GM21390 (cell line): Measurements from ENCODE around the gene ACAA2.

ENCODE experiments used
- ATAC-seq: cut with Tn5 transposase; IDR thresholded peaks from one replicate; pipeline ENCODE4 v1.9.1; 2021; ENCODE audit not compliant: unreplicated experiment

The ACAA2 gene

DNA sequence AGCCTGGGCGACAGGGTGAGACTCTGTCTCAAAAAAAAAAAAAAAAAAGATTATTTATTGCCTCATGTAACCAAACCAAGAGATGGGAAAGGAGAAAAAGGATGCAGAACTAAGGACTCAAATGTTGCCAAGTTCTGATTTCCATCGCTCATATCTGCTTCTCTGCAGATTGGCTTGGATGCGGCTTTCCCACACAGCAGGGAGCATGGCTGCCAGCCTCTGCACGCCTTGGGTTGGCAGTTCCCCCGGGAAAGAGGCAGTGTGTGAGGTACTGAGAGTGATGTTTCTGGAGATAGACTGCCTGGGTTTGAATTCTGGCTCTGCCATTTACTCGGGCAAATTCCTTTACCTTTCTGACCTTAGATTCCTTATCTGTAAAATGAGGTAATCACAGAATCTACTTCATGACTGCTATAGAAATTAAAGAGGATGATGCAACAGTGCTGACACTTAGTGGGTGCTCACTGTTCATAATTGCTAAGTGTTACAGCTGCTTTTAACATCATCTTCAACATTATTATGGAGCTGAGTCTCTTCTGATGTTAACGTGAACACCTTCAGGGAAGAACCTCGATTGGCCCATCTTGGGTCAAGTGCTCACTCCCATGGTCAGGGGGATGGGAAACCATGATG lies 68.8 kb downstream of the ACAA2 start:
- no peak for ATAC-seq

GRCh38 chr18:49743117-49743567 lies 70.2 kb downstream of the ACAA2 start:
- no peak for ATAC-seq

GRCh38 chr18:49742316-49743116 lies 70.8 kb downstream of the ACAA2 start:
- no peak for ATAC-seq

DNA sequence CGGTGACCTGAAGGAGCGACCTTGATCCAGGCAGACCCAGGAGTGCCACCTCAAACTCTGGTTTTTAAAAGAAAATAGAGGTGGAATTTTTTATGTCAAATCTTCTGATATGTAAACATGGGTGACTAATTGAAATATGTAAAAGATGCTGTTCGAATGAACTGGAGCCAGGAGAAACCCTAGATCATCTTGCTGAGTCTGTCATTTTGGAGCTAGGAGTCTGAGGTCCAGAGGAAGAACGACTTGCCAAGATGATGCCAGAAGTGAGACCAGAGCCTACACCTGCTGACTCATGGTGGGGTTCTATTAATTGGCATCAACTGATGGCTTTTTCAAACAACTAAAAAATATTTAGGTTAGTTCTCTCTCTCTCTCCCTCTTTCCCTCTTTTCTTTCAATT lies 74.1 kb downstream of the ACAA2 start:
- no peak for ATAC-seq

- ATAC-seq: no peak
Measured at GRCh38 chr18:49738721-49739120, 74.6 kb downstream of the ACAA2 start.

DNA sequence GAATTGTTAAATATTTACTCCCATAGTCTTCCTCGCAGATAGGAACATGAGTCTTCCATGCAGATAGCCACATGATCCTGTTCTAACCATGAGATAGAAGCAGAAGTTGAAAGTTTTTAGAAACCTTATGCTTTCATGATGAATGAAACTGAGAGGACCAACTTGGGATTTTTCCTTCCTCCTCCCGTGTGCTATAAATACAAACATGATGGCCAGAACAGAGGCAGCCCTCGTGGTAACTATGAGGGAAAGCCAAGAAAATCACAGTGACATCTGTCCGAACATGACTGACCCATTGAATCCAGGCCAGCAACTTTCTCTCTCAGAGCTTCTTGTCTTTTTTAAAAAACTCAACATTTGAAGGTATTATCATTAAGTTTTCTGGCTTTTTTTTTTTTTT lies 78.5 kb downstream of the ACAA2 start:
- ATAC-seq: no peak

DNA sequence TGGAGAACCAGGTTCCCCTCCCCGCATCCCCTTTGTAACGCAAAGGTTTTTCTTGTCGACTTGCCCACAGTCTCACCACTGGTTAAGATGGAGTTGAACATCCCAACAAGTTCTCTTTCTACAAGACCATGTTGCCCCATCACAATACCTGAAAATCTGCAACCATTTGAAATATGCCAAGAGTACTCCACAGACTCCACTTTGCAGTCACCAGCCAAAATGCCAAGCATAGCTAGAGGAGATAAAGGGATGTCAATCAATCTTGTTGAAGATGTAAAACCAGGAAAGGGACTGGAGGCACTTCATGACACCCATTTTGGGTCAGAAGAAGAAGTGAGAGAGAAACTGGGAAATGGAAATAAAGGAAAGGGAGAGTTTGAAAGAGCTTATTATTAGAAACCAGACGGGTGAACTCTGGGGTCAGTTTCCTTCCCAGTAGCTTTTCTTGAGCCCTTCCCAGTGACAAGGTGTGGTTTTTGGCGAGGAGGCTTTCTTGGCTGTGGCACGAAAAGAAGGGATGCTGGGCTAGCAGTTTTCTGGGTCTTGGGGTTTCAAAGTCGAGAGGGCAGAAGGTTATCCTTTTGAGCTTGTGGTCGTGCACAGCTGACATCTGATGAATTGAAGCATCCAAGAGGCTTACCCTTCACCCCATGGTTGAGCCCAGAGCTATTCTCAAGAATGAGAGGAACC lies 79.3 kb downstream of the ACAA2 start:
- no peak for ATAC-seq

DNA sequence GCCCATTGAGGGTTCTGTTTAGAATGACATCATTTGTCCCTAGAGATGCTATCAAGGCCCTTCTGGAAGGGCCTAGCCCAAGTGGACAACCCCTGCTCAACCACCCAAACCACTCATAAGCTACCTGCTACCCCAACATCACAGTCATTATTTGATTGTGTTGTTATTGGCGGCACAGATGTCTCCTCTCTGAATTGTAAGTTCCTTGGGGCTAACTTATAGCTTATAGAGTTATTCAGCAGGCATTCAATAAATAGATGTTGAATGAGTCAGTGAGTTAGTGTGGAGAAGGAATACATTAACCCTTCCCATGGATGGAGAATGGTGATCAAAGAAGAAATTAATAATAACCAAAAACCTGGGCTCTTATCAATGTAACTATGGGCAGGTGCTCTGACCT lies 80.0 kb downstream of the ACAA2 start:
- ATAC-seq: no peak
